ENCODE results near the gene PSMD9. TPM values are rescaled to one million over a fixed set of nuclear protein-coding genes. Genes with fewer than 3 reads are reported as not detected.
"Not testable (repeated sequence)": the region's sequence is repeated elsewhere in the genome, so short reads cannot be mapped to it uniquely, and the experiment has no call there.

Gene PSMD9
- total RNA-seq, 2 experiments from 2014 or later = 60.0 to 62.0 TPM

DNA sequence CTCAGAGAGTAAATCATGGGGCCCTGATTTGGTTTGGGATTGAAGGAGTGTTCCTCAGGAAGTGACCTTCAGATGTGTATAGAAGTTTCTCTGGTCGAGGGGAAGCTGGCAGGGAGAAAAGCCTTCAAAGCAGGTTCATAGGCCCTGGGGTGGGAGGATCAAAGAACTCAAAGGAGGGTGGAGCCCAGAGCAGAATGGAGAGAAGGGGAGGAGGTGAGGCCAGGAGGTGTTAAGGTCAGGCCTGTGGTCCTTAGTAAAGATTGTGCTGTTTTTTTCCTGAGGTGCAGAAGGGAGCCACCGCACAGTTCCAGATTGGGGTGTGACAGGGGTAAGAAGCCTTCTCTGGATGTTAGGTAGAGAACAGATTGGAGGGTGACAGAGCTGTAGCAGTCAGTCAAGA, 20.1 kb downstream of the PSMD9 start:
- Mint-ChIP-seq H3K27me3 (no peaks in the 10 kb centered on the region), H3K9me3 (no peaks in the 10 kb centered on the region), H3K36me3 (ENCODE audit: low read depth) (peaks cover 40% of the 10 kb centered on the region), H3K27ac (peak overlapping the region; percentile 61), H3K4me1 (peaks cover 12% of the 10 kb centered on the region), H3K4me3 (no peak overlapping the region)
- no peak for DNase-seq
- CTCF ChIA-PET = interaction anchor here (1.6 kb wide), 1 partner anchor 10 kb away, joined by 8 read pairs; the partner anchor contains the start of gene CFAP251
- POLR2A ChIA-PET = no interaction called here

DNA sequence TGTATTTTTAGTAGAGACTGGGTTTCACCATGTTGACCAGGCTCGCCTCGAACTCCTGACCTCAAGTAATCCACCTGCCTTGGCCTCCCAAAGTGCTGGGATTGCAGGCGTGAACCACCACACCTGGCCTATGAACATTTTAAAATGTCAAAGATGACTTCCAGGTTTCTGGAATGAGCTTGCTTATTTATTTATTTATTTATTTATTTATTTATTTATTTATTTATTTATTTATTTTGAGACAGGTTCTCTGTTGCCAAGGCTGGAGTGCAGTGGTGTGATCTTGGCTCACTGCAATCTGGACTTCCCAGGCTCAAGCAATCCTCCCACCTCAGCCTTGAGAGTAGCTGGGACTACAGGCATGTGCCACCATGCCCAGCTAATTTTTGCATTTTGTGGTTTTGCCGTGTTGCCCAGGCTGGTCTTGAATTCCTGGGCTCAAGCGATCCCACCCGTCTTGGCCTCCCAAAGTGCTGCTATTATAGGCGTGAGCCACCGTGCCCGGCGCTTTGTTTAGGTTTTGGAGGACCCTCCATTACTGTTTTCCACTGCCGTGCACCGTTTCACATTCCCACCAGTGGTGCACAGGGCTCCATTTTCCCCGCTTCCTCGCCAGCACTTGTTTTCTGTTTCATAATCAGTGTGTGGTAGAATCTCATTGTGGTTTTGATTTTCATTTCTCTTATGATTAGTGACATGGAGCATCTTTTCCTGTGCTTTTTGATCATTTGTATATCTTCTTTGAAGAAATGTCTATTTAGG, 23.4 kb downstream of the PSMD9 start:
- CTCF ChIA-PET = interaction anchor here (0.6 to 2.0 kb wide), 3 partner anchors 18 to 118 kb away, joined by 4 to 7 read pairs (median 5); partner anchors contain the start of gene RHOF

DNA sequence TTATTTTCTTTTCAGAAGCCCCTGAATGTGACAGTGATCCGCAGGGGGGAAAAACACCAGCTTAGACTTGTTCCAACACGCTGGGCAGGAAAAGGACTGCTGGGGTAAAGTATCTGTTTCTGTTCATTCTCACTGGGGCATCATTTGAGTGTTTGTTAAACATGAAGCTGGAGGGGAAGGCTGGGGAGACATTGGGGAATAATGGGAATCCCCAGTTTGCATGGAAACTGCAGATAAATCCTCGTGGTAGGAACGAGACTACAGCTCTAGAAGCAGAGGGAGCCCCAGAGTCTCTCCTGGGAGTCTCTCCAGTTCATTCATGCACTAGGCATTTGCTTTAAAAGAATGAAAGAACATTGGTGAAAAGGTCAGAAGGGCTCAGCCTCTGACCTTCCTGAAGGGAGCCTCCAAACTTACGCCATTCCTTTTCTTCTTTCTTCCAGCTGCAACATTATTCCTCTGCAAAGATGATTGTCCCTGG, 27.3 kb downstream of the PSMD9 start:
- POLR2A ChIA-PET = no interaction called here
- Mint-ChIP-seq H3K36me3 (ENCODE audit: low read depth) (peaks cover 34% of the 10 kb centered on the region), H3K27me3 (no peaks in the 10 kb centered on the region), H3K4me1 (peaks cover 22% of the 10 kb centered on the region), H3K4me3 (no peak overlapping the region), H3K27ac (no peak overlapping the region), H3K9me3 (no peaks in the 10 kb centered on the region)
- no peak for DNase-seq
- CTCF ChIA-PET = interaction anchor here (3.3 kb wide), 1 partner anchor 25 kb away, joined by 12 read pairs; no protein-coding TSS in a partner anchor

More for the DNA sequence above, 23.4 kb downstream of the PSMD9 start:
- no peak overlapping the region for H3K27ac Mint-ChIP-seq
- no peaks in the 10 kb centered on the region for H3K27me3 Mint-ChIP-seq
- DNase-seq = no peak
- H3K4me3 Mint-ChIP-seq = no peak overlapping the region
- POLR2A ChIA-PET = no interaction called here
- no peaks in the 10 kb centered on the region for H3K9me3 Mint-ChIP-seq
- H3K4me1 Mint-ChIP-seq = peaks cover 12% of the 10 kb centered on the region
- H3K36me3 Mint-ChIP-seq (ENCODE audit: low read depth) = peaks cover 41% of the 10 kb centered on the region

DNA sequence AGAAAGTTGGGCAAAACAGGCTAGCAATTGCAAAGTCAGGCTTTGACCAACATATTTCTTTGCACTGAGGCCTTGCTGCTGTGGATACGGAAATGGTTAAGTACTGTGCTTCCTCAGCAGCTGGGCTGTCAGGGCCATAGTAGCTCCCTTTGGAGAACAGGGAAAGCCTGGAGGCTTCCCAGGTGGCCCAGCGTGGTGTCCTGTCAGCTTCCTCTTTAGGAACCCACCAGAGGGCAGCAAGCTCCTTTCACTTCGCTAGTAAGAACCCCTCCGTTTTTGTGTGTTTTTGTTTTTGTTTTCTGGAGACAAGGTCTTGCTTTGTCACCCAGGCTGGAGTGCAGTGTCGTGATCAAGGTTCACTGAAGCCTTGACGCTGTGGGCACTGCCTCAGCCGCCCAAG, 28.1 kb downstream of the PSMD9 start:
- peaks cover 22% of the 10 kb centered on the region for H3K4me1 Mint-ChIP-seq
- H3K36me3 Mint-ChIP-seq (ENCODE audit: low read depth) = peaks cover 29% of the 10 kb centered on the region
- H3K27me3 Mint-ChIP-seq = no peaks in the 10 kb centered on the region
- H3K9me3 Mint-ChIP-seq = no peaks in the 10 kb centered on the region
- ChIA-PET CTCF (interaction anchor here (0.8 to 3.3 kb wide), 3 partner anchors 12 to 25 kb away, joined by 3 to 12 read pairs (median 4); no protein-coding TSS in a partner anchor), POLR2A (no interaction called here)
- no peak overlapping the region for H3K4me3 Mint-ChIP-seq
- DNase-seq = no peak
- no peak overlapping the region for H3K27ac Mint-ChIP-seq

DNA sequence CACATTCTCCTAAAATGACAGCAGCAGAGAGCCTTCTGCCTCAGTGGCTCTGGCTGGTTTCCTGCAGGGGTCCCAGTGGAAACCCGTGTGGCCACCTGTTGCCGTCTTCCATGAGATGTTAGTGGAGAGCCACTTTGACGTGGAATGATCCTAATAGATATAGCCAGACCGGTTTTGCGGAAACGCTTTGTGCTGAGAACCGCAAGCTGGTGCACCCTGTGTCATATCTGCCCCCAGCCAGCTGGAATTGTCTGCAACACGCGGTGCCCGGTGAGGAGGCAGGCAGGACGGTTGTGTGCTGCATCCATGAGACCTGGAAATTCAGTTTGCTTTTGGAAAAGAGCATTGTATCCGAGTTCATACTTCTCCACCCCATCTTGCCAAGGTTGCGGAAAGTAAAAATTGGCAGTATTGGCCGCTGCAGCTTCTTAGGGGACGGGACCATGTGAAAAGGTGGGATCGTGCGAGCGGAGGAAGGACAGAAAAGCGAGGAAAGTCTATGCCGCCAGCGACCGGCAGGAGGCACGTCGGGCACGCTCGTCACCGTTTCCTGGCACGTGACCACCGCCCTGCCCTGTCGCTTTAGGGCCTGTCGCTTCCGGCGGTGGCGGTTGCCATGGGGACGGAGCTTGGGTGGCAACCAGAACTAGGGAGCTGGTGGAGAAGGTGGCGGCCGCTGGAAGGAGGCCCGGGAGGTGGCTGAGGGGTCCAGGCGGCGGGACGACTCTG, 29.5 kb downstream of the PSMD9 start, which contains the start of gene CFAP251:
CFAP251 (plus strand) TSS at position 643 of the 729 bp plus-strand sequence. CDS start 2,714 bp downstream, outside the sequence.
- no peaks in the 10 kb centered on the region for H3K9me3 Mint-ChIP-seq
- H3K4me1 Mint-ChIP-seq = peaks cover 18% of the 10 kb centered on the region
- H3K27me3 Mint-ChIP-seq = no peaks in the 10 kb centered on the region
- CTCF ChIA-PET = interaction anchor here (0.5 to 3.3 kb wide), 22 partner anchors 9 to 971 kb away, joined by 3 to 12 read pairs (median 4); partner anchors contain the start of genes RHOF and SETD1B
- peak within 1 kb of the TSS; percentile 66 for H3K4me3 Mint-ChIP-seq
- DNase-seq = peak; percentile 99
- POLR2A ChIA-PET = no interaction called here
- H3K36me3 Mint-ChIP-seq (ENCODE audit: low read depth) = peaks cover 25% of the 10 kb centered on the region
- H3K27ac Mint-ChIP-seq = peak within 1 kb of the TSS; percentile 87

DNA sequence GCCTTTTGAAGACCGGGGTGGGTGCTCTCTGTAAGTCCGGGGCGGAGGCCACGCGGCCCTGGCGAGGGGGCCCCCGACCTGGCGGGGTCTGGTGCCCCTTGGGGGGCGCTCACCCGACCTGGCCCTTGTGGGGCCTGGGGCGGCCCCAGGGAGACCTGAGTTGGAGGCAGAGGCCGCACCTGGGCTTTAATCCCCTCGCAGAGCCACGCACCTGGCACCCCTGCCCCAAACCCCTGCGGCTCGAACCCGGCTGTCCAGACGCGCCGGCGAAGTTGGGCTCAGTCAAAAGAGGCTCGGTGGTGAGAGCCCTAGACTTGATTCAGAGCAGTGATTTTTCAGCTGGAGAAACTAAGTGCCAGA, 30.1 kb downstream of the PSMD9 start:
- Mint-ChIP-seq H3K4me1 (peaks cover 18% of the 10 kb centered on the region), H3K36me3 (ENCODE audit: low read depth) (peaks cover 25% of the 10 kb centered on the region), H3K27ac (no peak overlapping the region), H3K4me3 (peak overlapping the region; percentile 66), H3K27me3 (no peaks in the 10 kb centered on the region), H3K9me3 (no peaks in the 10 kb centered on the region)
- CTCF ChIA-PET = interaction anchor here (0.6 to 3.3 kb wide), 20 partner anchors 8 to 970 kb away, joined by 3 to 12 read pairs (median 5); partner anchors contain the start of genes RHOF and SETD1B
- POLR2A ChIA-PET = no interaction called here
- no peak for DNase-seq

DNA sequence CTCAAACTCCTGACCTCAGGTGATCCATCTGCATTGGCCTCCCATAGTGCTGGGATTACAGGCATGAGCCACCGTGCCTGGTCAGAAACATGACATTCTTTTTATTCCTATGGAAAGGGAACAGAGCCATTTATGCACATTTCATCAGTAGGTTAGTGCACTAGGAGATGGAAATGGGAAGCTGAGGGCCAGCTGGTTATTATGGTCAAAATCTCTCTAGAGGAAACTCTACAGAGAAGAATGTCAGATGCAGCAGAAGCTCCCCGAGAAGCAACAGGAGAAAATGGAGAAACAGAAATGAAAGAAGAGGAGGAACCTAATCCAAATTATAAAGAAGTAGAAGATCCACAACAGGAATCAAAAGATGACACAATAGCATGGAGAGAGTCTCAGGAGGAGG, 32.5 kb downstream of the PSMD9 start:
- POLR2A ChIA-PET = no interaction called here
- H3K9me3 Mint-ChIP-seq = no peaks in the 10 kb centered on the region
- H3K4me3 Mint-ChIP-seq = no peak overlapping the region
- CTCF ChIA-PET = no interaction called here
- peaks cover 18% of the 10 kb centered on the region for H3K4me1 Mint-ChIP-seq
- H3K36me3 Mint-ChIP-seq (ENCODE audit: low read depth) = peaks cover 19% of the 10 kb centered on the region
- no peak for DNase-seq
- no peak overlapping the region for H3K27ac Mint-ChIP-seq
- H3K27me3 Mint-ChIP-seq = no peaks in the 10 kb centered on the region

DNA sequence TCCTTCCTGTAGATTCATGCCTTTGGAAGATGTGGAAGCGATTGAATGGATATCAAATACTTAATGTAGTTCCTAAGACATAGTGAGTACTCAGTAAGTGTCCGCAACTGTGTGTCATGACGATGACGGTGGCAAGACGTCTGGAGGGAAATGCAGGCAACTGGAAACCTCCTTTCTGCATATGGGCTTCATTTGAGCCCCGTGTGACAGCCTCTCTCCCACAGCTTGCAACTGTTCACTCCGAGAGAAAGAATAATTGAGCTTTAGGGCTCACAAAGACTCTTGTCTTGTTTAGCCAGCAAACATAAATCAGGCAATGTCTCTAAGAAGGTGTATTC, 36.7 kb downstream of the PSMD9 start:
- DNase-seq = no peak
- H3K4me1 Mint-ChIP-seq = peaks cover 4% of the 10 kb centered on the region
- no peaks in the 10 kb centered on the region for H3K36me3 Mint-ChIP-seq (ENCODE audit: low read depth)
- ChIA-PET POLR2A (no interaction called here), CTCF (no interaction called here)
- no peaks in the 10 kb centered on the region for H3K9me3 Mint-ChIP-seq
- no peaks in the 10 kb centered on the region for H3K27me3 Mint-ChIP-seq
- H3K27ac Mint-ChIP-seq = no peak overlapping the region
- no peak overlapping the region for H3K4me3 Mint-ChIP-seq

DNA sequence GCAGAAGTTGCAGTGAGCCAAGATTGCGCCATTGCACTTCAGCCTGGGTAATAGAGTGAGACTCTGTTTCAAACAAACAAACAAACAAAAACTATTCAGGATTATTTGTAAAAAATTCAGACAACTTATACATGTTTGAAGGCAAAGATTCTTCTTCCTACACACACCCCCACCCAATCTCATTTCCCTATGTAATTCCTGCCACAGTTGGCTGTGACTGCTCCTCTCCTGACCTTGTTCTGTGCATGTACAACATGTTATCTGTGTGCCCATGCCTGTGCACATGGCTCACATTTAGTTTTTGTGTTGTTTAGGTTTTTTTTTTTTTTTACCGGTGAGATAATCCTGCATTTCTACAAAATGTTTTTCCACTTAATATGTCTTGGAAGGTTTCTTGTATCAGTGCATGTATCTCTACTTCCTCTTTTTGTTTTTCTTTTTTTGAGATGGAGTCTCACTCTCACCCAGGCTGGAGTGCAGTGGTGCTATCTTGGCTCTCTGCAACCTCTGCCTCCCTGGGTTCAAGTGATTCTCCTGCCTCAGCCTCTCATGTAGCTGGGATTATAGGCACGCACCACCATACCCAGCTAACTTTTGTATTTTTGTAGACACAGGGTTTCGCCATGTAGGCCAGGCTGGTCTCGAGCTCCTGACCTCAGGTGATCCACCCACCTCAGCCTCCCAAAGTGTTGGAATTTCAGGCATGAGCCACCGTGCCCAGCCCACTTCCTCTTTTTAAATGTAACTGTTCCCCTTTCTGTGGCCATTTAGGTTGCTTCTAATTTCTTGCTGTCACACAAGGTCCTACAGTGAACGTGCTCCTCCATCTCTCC, 38.5 kb downstream of the PSMD9 start:
- no peak overlapping the region for H3K4me3 Mint-ChIP-seq
- no peaks in the 10 kb centered on the region for H3K27me3 Mint-ChIP-seq
- no peak for DNase-seq
- H3K36me3 Mint-ChIP-seq (ENCODE audit: low read depth) = no peaks in the 10 kb centered on the region
- ChIA-PET CTCF (interaction anchor here (0.6 to 1.8 kb wide), 3 partner anchors 9 to 16 kb away, joined by 3 to 6 read pairs (median 3); partner anchors contain the start of gene CFAP251), POLR2A (no interaction called here)
- no peaks in the 10 kb centered on the region for H3K9me3 Mint-ChIP-seq
- peaks cover 4% of the 10 kb centered on the region for H3K4me1 Mint-ChIP-seq
- H3K27ac Mint-ChIP-seq = no peak overlapping the region

DNA sequence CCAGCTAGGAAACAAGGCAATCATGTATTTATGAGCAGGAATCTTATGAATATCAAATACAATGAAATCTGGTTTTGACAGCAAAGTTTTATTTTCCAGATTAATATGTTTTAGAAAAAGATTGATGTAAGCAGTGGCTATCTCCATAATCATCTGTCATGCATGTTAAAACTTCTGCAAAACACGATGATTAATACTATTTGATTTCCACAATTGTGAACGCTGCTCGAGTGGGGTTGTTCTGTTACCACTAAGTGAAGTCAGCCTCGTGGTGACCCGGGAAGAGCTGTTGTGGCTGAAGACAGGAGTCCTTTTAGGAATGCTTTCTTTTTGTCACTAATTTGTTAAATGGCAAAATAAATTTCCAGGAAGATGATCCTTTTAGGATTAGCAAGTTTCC, 39.2 kb downstream of the PSMD9 start:
- no peak overlapping the region for H3K4me3 Mint-ChIP-seq
- ChIA-PET CTCF (interaction anchor here (0.6 to 1.8 kb wide), 2 partner anchors 10 to 15 kb away, joined by 3 to 6 read pairs; partner anchors contain the start of gene CFAP251), POLR2A (no interaction called here)

DNA sequence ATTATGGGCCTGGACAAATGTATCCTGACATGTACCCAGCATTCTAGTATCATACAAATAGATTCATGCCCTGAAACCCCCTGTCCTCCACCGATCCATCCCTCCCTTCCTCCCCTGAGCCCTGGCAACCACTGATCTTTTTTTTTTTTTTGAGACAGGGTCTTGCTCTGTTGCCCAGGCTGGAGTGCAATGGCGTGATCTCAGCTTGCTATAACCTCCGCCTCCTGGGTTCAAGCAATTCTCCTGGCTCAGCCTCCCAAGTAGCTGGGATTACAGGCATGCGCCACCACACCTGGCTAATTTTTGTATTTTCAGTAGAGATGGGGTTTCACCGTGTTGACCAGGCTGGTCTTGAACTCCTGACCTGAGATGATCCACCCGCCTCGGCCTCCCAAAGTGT, 41.0 kb downstream of the PSMD9 start:
- CTCF ChIA-PET; H3K27me3 Mint-ChIP-seq; DNase-seq; H3K4me1 Mint-ChIP-seq; H3K4me3 Mint-ChIP-seq; H3K9me3 Mint-ChIP-seq; POLR2A ChIA-PET; H3K36me3 Mint-ChIP-seq (ENCODE audit: low read depth); H3K27ac Mint-ChIP-seq: not testable (repeated sequence)

More for the DNA sequence above, 39.2 kb downstream of the PSMD9 start:
- Mint-ChIP-seq H3K9me3 (no peaks in the 10 kb centered on the region), H3K27ac (no peak overlapping the region), H3K4me1 (peaks cover 4% of the 10 kb centered on the region), H3K36me3 (ENCODE audit: low read depth) (no peaks in the 10 kb centered on the region), H3K27me3 (no peaks in the 10 kb centered on the region)
- no peak for DNase-seq

DNA sequence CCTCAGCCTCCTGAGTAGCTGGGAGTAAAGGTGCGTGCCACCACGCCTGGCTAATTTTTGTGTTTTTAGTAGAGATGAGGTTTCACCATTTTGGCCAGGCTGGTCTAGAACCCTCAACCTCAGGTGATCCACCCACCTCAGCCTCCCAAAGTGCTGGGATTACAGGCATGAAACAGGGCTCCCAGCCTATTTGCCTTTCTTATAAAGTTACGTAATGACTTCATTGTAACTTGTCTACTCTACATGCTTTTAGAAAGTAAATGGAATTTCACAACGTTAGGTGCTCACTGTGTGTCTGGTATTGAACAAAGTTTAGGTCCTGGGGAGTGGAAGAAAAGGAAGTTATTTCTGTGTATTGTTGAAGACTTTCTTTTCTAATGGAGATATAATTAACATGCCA, 42.3 kb downstream of the PSMD9 start:
- no peaks in the 10 kb centered on the region for H3K27me3 Mint-ChIP-seq
- H3K27ac Mint-ChIP-seq = no peak overlapping the region
- CTCF ChIA-PET = interaction anchor here (0.6 to 0.9 kb wide), 2 partner anchors 14 to 97 kb away, joined by 3 read pairs; no protein-coding TSS in a partner anchor
- H3K4me3 Mint-ChIP-seq = no peak overlapping the region
- POLR2A ChIA-PET = no interaction called here
- no peak for DNase-seq
- no peaks in the 10 kb centered on the region for H3K36me3 Mint-ChIP-seq (ENCODE audit: low read depth)
- no peaks in the 10 kb centered on the region for H3K9me3 Mint-ChIP-seq
- peaks cover 4% of the 10 kb centered on the region for H3K4me1 Mint-ChIP-seq
